HK-2 (cell line): ENCODE results near the gene SAP30BP.

Experiments used
- DNase-seq: peaks from one replicate; pipeline ENCODE4 v3.0.0-alpha.2; 2018; ENCODE audit not compliant: unreplicated experiment

SAP30BP gene

DNA sequence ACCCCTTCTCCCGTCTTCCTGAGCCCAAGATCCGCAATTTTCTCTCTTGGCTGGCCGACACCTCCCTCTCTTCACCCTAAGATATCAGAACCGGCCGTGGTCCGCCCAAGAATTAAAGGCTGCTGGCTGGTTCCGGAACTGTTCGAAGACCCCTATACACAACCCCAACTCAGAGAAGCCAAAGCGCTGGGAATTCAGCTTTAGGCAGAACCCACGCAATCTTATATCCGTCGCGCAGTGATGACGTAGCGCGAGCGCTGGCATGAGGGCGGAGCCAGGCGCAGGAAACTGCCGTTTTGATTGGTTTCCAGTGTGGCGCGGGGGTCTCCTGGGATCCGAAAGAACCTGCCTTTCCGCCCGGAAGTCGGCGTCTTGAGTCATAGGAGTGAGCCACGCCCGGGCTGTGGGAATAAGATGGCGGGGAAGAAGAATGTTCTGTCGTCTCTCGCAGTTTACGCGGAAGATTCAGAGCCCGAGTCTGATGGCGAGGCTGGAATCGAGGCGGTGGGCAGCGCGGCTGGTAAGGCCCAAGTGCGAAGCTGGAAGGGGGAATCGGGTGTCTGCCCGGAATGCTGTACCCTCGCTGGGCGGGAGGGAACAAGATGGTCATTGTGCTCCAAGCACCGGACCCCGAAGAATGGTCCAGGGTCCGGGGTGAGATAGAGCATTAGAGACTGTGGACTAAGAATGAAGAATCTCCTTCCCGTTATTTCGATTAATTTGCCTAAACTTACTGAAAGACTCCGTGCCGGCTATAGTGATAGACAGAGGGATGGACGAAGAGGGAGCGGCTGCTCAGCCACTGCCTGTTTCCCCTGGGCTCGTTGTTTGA lies at the start of gene SAP30BP, which contains the start of gene RECQL5:
Gene SAP30BP, plus strand, starts transcription at position 380 of the 832 bp plus-strand sequence. Its CDS starts 35 bp downstream, at position 415.
Gene RECQL5, minus strand, starts transcription at position 196 of the 832 bp plus-strand sequence. CDS start 597 bp downstream, outside the sequence.
- DNase-seq: peak; percentile 98

DNA sequence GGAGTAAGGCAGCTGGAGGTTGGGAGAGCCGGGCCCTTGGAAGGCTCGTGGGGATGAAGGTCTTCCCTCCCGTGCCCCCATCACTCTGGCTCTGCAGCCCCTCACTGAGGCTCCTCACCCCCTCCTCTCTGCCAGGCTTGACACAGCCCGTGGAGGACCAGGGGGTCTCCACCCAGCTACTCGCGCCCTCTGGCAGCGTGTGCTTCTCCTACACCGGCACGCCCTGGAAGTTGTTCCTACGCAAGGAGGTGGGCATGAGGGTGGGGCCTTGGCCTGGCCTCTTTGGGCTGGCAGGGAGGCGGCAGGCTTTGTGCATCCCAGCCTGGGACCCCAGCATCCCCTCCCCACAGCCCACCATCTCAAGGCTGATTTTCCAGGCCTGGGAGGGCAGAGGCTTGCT lies 49.5 kb upstream of the SAP30BP start:
- DNase-seq: no peak

- DNase-seq: peak; percentile 56
These were observed 47.4 kb upstream of the SAP30BP start for GRCh38 chr17:75619506-75620431.

DNA sequence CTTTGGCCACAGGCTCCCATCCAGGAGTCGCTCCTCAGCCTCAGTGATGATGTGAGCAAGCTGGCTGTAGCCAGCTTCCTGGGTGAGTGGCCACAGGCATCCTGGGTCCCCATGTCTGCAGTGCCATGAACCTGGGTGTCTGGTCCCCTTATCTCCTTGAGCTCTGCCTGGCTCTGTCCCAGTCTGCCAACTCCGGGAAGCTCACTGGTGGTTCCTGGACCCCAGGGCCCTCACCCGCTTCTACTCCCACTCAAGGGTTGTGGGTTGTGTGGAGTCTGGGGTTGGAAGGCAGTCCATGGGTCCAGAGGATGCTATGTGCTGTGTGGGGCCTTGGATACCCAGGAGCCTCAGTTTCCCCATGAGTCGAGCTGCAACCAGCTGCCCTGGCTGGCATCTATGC lies 45.6 kb upstream of the SAP30BP start:
- no peak for DNase-seq

DNA sequence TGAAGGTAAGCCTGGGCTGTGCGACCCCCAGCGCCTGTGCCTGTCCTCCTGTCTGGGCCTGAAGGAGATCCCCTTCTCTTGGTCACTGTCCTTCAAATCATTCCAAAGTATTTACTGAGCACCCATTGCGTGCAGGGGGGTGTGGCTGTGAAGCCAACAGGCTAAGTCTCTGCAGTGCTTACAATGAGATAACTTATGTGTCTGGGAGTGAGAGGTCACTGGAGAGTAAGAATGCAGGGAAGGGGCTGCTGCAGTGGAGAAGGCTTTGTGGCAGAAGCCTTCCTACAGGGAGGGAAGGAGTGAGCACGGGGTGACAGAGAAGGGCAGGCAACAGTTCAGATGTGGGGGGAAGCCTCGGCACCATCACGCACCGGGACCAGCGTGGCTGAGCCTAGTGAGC lies 45.1 kb upstream of the SAP30BP start:
- no peak for DNase-seq

- no peak for DNase-seq
These were observed 44.3 kb upstream of the SAP30BP start for GRCh38 chr17:75622771-75623273.

- no peak for DNase-seq
These were observed 43.8 kb upstream of the SAP30BP start for GRCh38 chr17:75623386-75623785.

- DNase-seq: no peak
These were observed 43.1 kb upstream of the SAP30BP start for GRCh38 chr17:75624021-75624420.

- no peak for DNase-seq
These were observed 42.3 kb upstream of the SAP30BP start for GRCh38 chr17:75624714-75625345.

- DNase-seq: no peak
These were observed 41.2 kb upstream of the SAP30BP start for GRCh38 chr17:75625813-75626486.

DNA sequence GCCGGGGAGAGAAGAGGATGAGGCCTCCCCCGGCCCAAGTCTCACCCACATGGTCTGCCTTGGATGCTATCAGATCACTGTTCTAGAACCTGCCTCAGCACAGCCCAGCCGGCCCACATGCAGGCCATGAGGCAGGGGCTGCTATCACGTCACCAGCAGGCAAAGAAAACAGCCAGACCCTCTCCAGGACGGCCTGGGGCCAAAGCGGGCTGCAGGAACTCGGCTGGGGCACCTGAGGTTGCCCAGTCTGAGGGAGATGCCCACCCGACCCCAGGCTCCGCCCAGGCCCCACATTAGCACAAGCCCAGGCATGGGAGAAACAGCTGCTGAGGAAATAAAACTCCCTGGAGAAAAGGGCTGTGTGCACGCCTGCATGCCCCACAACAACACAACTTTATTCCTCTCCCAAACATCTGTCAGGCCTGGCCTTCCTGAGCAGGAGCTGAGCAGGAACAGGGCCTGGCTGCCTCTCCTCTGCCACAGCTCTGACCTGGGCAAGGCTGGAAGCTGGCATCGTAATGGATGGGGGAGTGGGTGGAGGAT lies 40.6 kb upstream of the SAP30BP start:
- no peak for DNase-seq

DNA sequence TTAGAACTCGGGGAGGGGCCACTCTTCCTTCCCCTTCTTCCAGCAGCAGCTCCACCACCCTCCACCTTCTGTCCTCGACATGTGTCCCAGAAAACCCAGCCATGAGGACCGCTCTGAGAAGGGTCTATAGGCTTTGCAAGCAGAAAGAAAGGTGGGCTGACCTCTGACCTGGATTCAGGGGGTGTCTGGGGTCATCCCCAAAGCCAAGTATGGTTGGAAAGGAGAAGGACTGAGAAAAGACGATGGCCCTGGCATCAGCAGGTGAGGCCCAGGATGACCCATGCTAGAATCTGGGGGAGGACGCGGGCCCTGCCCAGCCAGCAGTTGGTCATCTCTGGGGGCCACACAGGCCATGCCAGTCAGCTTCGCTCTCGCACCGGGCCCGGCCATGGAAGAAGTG lies 40.0 kb upstream of the SAP30BP start:
- DNase-seq: no peak

- no peak for DNase-seq
These were observed 38.7 kb upstream of the SAP30BP start for GRCh38 chr17:75628425-75628824.

DNA sequence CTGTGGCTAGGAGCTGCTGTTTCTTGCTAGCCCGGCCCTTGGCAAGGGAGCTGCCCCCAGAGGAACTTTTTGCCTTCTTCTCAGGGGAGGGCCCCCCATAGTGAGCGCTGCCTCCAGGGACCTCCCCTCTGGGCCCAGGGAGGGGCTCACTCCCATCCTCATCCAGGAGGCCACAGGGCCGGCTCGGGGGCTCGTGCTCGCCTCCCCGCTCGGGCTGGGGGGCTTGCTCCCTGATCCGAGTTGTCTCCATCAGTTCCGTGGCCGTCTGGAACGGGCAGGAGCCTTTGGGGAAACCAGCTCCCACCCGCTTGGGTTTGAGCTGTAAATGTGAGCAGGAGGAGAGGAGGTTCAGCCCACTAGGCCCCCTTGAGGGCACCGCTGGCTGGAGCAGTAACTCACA lies 38.0 kb upstream of the SAP30BP start:
- no peak for DNase-seq

DNA sequence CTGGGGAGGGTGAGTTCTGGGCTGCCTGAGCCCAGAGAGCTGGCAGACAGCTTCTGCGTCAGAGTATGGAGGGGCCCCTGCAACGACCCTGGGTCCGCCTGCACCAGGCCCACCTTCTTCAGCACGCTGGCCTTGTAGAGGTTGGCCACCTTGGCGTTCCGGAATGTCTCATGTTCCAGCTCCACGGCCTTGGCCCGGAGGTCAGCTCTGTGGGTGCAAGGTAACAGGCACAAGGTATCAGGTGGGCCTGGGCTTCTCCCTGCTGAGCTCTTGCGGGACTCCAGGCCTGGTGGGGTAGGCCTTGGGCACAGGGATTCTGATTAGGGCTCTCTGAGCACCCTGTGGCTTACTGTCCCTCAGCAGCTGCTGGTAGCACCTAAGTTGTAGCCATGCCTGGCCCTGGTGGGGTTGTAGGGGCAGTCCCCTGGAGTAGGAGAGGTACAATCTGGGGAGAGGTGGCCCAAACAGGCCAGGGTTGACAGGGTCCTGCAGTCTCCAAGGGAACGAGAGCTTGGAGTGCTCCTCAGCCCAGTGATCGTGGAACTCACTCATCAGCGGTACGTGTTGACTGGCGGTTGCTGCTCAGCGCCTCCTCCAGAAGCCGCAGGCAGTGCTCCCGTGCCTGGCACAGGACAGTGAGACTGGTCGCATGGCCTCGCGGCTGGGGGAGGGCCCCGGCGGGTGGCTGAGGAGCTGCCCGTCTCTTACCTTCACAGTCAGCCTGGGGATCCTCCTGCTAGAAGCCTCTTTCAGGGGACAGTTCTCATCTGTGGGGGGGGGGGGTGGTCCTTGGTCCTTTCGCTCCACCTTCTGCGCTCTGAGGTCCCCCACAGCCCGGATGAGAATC lies 36.8 kb upstream of the SAP30BP start:
- DNase-seq: no peak

- no peak for DNase-seq
These were observed 35.8 kb upstream of the SAP30BP start for GRCh38 chr17:75631353-75631752.

DNA sequence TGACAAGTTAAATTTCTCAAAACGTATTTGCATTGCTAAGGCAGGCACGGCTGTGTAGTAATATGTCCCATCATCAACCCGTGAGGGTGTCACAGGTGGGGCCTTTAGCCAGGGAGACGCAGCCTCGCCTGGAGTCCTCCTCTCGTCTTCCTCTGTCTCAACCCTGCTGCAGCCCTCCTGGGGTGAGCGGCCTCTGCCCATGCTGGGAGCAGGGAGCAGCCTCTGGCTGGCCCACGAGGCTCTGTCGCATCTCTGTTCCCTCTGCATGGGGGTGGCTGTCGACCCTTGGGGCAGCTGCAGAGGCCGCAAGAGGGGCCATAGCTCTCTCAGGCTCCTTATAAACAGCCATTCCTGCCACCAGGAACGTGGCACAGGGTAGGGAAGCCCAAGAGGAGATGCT lies 34.7 kb upstream of the SAP30BP start:
- no peak for DNase-seq

GRCh38 chr17:75632863-75633485 lies 34.2 kb upstream of the SAP30BP start, which contains the start of gene SMIM5:
TSS of gene SMIM5 (plus strand) at chr17:75633434. CDS start at chr17:75640202, 6,768 bp downstream.
- DNase-seq: peak; percentile 94
